Stimulated activated CD4-positive, alpha-beta T cell treated with anti-CD3 and anti-CD28 coated beads, Interleukin-12 subunit alpha, Interleukin-12 subunit beta, amount 100 ng/mL, for 24 hours (primary cell): ENCODE data around the gene MZT2A.
"Not testable (repeated sequence)": the region's sequence is repeated elsewhere in the genome, so short reads cannot be mapped to it uniquely, and the experiment has no call there.

Experiments
- DNase-seq, 2 experiments: peaks; one replicate each; pipeline ENCODE4 v3.0.0-alpha.2; 2020; ENCODE audit warnings: low read depth in 2 of 2

The MZT2A gene

DNA sequence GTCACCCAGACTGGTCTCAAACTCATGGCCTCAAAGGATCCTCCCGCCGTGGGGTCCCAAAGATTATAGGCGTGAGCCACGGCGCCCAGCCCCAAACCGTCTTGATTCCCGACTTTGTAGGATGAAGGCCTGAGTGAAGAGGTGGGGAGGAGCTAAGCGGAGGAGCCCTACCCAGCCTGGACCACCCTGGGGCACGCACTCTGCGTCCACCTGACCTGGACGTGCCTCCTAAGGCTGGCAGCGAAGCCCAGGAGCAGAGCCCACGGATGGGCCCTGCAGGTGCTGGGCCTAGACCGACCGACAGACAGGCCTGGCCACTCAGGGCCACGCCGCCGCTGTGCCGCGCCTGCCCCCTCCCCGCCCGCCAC lies 744 bp downstream of the MZT2A start:
- not testable (repeated sequence) for DNase-seq

DNA sequence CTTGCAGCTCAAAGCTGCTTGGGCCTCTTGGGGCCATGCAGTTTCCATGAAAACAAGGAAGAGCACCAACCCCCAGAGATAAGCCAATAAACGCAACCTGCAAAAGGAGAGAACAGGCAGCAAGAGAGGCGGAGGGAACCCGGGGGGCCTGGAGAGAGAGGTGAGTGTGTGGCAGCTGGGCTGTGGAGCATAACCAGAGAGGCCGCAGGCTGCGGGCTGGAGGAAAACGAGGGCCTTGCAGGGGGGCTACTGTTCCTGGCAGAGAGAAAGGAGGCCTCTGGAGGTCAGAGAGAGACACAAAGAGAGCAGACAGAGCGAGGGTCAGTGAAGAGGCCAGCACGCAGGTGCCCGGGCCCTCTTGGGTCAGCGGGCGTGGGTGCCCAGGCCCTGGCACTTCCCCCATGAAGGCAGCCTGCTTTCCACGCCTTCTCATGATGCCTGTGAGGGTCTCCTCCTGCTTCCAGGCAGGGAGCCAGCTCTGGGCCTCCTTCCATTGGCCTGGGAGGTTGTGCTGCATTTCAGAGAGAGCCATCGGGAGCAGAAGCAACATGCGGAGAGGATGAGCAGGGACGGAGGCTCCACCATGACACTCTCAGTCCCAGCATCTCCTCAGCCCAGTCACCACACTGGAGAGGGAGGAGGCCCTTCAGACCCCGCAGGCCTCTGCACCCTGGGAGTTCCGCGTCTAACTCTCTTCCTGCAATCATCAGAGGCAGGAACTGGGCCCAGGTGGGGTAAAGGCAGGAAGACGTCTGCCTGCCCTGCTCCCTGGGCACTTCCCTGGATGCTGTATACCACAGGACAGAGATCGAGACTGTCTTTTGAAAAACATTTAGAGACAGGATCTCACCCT lies 1.4 kb downstream of the MZT2A start:
- DNase-seq, result peak in 1 of 2 experiments; percentile 11

DNA sequence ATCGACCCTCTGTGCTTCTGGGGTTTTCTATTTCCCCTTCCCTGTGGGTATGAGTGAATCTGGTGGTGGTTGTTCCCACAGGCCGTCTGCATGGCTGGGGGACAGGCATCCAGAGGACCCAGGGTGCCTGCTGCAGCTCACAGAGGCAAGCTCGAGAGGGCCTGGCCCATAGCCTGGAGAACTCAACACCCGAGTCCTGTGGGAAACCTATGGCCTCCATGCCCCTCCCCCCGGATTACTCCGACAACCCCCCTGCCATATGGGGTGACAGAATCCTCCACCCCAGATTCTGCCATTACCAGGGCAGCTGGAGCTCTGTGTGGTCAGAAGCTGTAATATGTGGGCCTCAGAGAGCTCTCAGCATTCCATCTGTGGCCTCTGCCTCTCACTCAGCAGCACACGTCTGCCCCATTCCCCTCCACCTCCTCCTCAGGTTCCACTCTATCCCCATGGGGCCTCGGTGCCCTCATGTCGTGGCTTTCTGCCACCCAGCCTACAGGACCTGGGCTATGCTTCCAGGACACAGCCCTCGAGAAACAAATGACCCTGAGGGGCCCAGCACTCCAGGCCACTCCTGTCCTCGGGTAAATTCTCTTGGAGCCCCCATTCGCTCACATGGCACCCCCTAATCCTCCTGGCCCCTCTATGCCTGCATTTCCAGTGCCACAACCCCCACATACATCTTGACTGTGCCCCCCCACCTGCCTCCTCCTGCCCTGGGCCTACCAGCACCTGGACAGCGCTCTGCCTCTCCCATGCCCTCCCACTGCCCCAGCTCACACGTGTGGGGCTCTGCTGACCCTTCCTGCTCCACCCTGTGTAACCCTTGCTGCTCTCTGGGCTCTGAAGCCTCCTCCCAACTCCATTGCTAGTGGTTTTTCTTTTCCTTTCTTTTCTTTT lies 3.6 kb downstream of the MZT2A start:
- DNase-seq, result no peak

DNA sequence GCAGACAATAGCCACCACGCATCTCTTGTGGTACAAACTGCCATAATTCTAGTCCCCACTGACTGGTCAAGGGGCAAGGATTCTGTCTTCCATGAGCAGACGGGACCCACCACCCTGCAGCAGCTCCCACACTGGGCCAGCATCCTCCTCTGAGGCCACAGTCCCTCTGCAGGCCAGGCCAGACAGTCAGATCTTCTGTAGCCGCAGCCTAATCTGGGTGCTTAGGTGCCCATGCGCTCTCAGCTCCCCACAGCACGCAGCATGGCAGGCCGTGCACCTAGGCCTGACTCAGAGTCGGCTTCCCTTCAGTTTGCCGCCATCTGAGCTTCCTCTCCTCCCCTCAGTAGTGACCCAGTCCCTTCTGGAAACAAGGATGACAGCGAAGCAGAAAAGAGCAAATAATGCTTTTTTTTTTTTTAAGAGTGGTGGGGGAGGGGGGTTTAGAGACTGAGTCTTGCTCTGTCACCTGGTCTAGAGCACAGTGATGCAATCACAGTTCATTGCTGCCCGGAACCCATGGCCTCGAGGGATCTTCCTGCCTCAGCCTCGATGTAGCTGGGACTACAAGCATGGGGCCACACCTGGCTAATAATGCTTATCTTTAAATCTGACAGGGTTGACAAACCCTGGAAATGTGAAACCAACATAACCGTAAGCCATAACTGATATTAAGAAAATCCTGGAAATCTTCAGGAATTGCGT lies 5.8 kb downstream of the MZT2A start:
- DNase-seq, result not testable (repeated sequence)

DNA sequence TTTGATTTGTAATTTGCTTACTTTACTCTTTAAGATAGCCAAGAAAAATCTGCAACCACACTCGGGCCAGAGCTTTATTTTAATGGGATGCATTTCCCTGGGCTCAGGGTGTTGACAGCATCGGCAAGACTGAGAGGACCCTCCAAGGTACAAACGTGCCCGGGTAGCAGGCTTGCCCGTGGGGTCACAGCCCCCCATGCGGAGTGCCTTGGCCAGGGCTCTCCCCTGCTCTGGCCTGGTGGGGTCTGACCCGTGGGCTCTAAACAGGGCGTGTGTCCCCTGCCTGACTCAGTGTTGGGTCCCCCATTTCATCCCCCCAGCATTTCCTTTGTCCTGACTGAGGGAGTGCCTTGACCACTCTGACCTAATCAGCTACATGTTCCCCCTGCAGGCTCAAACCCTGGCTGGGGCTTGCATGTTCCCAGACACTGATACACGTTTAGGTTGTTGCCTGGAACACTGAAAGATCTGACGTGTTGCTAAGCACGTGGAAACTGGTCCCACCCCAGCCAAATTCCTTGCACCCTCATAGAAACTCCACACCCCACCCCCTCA lies 7.2 kb downstream of the MZT2A start:
- DNase-seq, result not testable (repeated sequence)

DNA sequence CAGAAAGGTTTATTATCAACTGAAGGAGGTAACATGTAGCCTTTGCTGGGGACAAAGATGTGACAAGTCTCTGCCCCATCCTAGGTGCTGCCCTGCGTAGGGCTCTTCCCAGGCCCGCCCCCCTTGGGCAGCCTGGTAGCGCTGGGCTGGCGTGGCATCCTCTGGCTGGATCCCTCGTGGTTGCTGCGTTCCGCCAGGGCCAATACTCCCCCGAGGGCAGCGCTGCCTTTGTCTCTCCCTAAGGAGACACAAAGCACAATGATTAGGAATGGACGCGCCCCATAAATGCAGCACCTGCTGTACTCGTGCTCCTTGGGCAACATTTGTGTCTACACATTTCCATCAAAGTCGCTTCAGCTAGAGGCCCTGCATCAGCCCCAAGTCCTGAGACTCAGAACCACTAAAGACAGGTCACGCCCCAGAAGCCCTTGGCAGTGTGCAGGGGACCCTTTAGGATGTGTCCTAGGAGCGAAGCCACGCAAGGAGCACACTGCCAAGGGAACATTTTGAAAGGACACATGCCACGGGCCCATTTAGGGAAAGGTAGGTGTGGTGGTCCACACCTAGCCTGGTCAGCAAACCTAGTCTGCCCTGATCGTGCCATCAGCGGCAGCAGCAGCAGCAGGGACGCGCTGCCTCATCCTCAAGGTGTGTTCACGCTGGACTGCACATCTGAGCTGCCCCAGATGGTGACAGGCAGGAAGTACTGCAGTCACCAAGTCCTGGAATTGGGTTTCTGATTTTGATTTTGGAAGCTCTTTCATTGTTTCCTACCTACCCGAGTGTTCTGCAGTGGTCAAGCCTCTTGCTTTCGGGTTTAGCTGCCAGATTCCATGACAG lies 8.0 kb downstream of the MZT2A start:
- not testable (repeated sequence) for DNase-seq

DNA sequence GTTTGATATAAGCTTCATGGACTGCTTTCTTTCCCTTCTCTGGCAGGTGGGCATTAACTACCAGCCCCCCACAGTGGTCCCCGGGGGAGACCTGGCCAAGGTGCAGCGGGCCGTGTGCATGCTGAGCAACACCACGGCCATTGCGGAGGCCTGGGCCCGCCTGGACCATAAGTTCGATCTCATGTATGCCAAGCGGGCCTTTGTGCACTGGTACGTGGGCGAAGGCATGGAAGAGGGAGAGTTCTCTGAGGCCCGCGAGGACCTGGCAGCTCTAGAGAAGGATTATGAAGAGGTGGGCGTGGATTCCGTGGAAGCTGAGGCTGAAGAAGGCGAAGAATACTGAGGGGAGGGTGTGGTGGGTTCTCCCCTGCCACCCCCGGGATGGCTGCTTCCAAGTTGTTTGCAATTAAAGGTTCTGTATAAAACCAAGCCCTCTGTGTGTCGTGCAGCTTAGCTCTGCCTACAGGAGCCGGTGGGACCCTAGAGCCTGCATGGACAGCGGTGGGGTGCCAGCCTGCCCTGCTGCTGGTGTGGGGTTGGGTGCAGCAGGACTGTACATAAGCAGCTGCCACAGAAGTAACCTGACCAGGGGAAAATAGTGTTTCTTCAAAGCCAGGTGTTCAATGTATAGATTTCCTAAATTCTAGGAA lies 9.6 kb downstream of the MZT2A start:
- not testable (repeated sequence) for DNase-seq

DNA sequence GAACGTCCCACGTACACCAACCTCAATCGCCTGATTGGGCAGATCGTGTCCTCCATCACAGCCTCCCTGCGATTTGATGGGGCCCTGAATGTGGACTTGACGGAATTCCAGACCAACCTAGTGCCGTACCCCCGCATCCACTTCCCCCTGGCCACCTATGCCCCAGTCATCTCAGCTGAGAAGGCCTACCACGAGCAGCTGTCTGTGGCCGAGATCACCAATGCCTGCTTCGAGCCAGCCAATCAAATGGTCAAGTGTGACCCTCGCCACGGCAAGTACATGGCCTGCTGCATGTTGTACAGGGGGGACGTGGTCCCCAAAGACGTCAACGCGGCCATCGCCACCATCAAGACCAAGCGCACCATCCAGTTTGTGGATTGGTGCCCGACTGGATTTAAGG lies 11.8 kb downstream of the MZT2A start:
- not testable (repeated sequence) for DNase-seq

DNA sequence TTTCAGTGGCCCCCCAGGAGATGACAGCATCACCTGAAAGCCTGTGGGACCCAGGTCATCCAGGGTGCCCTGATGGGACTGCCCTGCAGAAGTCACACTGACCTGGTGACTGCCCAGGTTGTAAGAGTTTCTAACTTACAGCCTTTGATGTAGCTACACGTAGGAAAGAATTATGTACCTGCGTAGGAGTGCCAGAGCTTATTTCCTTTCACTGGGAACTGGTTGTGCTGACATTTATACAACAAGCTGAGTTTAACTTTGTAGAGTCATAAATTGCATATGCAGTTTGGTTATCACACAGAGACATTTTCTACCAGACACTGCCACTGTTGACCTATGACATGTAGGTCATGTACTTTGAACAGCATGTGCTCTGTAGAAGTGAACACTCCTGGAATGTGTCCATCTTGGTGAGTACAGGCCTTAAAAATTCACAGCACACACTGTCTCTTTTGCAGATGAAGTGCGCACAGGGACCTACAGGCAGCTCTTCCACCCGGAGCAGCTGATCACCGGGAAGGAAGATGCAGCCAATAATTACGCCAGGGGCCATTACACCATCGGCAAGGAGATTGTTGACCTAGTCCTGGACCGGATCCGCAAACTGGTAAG lies 13.2 kb downstream of the MZT2A start:
- DNase-seq, result not testable (repeated sequence)

DNA sequence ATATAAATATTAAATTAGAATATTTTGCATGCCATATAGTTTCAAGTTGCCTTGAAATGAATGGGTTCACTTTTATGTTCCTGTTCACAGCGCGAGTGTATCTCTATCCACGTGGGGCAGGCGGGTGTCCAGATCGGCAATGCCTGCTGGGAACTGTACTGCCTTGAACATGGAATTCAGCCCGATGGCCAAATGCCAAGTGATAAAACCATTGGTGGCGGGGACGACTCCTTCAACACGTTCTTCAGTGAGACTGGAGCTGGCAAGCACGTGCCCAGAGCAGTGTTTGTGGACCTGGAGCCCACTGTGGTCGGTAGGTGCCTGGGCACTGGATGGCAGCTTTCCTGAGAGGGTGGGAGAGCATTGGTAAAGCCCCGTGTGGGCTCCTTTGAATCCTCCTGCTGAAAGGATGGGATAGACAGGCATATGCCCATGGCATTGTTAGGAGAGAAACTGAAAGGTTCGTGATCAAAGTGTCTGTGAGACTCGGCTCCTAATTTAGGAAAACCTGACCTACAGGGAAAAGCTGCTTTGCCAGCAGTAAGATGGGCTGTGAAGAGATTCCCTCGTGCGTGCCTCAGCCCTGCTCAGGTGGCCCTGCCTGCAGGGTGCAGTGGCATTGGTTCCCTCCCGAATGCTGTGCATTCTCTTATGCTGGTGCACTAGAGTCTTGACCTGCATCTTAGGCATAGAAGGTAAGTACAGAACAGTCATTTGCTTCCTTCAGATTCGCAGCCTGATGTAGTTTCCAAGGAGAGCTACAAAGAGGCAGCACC lies 13.9 kb downstream of the MZT2A start:
- not testable (repeated sequence) for DNase-seq

DNA sequence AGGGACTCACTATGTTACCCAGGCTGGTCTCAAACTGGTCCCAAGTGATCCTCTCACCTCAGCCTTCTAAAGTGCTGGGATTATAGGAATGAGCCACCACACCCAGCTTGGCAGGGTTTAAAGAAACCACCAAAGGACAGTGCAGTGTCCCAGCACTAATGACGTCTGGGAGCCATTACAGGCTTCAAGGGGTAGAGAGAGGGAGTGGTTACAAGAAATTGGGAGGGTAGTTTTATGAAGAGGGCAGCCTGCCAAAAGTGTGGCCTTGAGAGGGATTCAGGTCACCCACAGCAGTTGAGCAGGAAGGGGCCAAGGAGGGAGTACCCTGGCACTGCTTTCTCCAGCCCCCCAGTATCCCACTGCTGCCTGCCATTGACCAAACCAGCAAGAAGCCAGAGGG lies 15.0 kb downstream of the MZT2A start:
- DNase-seq, result not testable (repeated sequence)

DNA sequence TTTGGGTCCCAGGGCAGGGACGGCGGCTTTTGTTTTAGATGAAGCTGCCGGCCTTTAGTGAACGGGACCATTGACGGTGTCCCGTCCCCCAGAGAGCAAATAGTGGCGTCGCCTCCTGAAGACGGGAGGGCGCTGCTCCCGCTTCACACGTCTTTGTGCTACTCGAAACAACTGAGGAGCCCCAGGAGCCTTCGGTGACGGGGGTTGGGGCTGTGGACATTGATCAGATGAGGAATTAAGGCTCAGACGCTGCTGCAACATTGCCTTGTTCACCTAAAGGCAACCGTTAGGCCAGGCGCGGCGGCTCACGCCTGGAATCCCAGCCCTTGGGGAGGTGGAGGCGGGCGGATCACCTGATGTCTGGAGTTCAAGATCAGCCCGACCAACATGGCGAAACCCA lies 15.8 kb downstream of the MZT2A start:
- not testable (repeated sequence) for DNase-seq

DNA sequence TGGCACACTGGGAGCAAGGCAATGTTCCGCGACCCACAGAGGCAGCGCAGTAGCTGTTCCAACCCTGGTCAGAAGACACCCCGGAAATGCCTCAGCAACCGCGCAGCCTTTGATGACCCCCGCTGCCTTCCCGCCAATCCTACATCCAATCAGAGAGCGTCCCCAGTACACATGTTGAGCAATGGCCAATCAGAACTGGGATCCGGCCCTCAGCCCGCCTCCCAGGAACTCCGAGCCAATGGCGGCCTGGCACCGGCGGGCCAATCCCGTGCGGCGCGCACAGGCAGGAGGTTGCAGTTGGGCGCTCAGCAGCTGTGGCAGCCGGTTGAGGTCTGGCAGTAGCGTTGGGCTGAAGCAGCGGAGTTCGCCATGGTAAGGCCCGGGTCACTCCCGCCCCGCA lies 16.4 kb downstream of the MZT2A start, which contains the start of gene TUBA3D:
TUBA3D (plus strand) TSS at position 289 of the 400 bp plus-strand sequence; CDS start at position 370, 81 bp downstream.
- DNase-seq, result no peak

DNA sequence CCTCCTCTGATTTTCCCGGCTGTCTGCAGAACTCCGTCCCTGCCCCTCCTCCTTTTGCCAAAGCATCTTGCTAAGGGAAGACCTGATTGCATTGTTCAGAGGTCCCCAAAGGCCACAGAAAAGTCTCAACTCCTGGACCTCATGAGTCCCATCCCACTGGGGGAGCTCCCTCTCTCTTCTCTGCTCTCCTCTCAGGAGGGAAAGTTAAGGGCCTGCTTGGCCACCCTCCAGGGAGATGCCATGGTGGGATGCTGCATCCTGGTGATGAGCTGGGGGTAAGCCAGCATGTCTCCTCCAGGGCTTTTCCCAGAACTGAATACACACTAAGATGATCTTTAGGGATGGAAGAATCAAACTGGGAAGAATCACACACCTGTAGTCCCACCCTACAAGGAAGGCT lies 18.9 kb downstream of the MZT2A start:
- not testable (repeated sequence) for DNase-seq

DNA sequence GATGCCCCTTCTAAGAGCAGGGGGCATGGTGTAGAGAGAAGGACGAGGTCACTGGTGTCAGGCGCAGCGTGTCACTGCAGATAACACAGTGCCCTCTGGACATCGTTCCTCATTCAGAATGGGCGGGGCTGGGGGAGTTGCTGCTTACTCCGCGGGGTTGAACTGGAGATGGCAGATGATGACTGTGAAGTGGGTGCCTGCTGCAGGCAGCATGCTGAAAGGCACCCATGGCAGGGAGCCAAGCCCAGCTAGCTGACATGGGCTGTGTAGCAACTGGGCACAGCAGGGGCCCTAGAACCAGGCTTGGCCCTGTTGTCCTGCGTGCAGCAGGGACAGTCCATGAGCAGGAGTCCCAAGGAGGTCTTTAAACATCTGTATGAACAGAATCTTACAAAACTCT lies 20.6 kb downstream of the MZT2A start:
- DNase-seq, result not testable (repeated sequence)

DNA sequence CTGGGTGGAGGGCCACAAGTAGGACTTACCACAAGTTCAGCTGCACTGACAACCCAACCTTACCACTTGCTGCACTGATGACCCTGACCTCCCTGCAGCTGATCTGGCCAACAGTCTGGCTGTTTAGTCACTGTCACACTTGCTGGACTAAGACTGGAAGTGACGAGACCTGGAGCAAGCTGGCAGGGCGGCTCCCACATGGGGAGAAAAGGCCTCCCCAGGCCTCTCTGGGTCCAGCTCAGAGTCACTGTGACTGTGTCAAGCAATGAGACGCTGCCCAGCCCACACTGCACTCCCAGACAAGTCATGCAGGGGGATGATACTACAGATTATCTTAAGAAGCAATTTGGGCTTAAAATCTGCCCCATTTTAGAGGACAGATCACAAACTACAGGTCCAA lies 21.3 kb downstream of the MZT2A start:
- not testable (repeated sequence) for DNase-seq

DNA sequence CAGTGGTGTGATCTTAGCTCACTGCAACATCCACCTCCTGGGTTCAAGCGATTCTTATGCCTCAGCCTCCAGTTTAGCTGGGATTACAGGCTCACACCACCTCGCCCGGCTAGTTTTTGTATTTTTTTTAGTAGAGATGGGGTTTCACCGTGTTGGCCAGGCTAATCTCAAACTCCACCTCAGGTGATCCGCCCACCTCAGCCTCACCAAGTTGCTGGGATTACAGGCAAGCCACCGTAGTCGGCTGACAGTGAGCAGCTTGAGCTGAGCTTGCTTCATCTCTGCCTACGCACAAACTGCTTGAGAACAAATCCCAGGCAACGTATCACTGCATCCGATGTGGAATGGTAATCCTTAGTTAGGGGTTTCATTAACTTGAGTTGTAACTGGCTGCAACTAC lies 24.5 kb downstream of the MZT2A start:
- DNase-seq, result not testable (repeated sequence)

DNA sequence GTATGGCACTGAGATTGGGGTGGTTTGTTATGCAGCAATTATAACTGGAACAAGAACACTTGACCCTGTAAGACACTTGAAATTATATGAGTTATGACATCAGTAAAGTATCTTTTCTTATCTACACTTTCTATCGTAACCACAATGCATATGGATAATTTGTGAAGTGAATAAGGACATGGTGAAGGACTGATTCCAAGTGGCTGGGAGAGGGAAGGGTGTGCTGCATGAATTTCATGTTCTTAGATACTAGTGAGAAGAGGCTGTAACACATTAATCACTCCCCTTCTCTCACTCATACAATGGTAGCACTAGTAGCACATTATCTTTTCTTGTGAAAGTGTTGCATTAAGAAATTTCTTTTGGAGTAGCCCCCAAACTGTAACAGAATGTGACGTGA lies 37.3 kb downstream of the MZT2A start:
- DNase-seq, result not testable (repeated sequence)
